Spleen (tissue), 11 donors: Measurements from ENCODE around the gene S1PR3. TPM values are rescaled to one million over a fixed set of nuclear protein-coding genes. Genes with fewer than 3 reads are reported as not detected.

ENCODE experiments used
- DNase-seq: peaks from one replicate; pipeline ENCODE4 v3.0.0-alpha.2; 2020
- H3K27ac ChIP-seq, 8 donors: fragments of 200-600 bp; sonication (generic) in 7 of 8; 1 replicate in 4 of 8; 2 replicates in 4 of 8; pipeline versions ENCODE4 v1.5.0 to v1.8.0; 2016 to 2021; ENCODE audit warnings: inconsistent platforms in 4 of 8, mild to moderate bottlenecking in 4 of 8, moderate library complexity in 1 of 8
- H3K27me3 ChIP-seq, 7 donors: fragments of 200-600 bp; sonication (generic) in 6 of 7; replicated peaks in 1 of 7; 1 replicate in 4 of 7; 2 replicates in 3 of 7; pipeline versions ENCODE4 v1.5.0 to v1.8.0; 2016 to 2021; ENCODE audit warnings: inconsistent platforms in 3 of 7, mild to moderate bottlenecking in 1 of 7
- H3K36me3 ChIP-seq, 6 donors: fragments of 200-600 bp; sonication (generic) in 5 of 6; 1 replicate in 4 of 6; 2 replicates in 2 of 6; pipeline versions ENCODE4 v1.5.0 to v1.8.0; 2016 to 2021; ENCODE audit warnings: inconsistent platforms in 2 of 6
- H3K4me1 ChIP-seq, 6 donors: fragments of 200-600 bp; sonication (generic) in 5 of 6; 1 replicate in 3 of 6; 2 replicates in 3 of 6; pipeline versions ENCODE4 v1.5.0 to v1.8.0; 2016 to 2021; ENCODE audit warnings: inconsistent platforms in 3 of 6
- H3K4me3 ChIP-seq, 8 donors: fragments of 200-600 bp; sonication (generic) in 7 of 8; 1 replicate in 4 of 8; 2 replicates in 4 of 8; pipeline versions ENCODE4 v1.5.0 to v1.8.0; 2016 to 2021; ENCODE audit warnings: inconsistent platforms in 4 of 8, mild to moderate bottlenecking in 4 of 8, moderate library complexity in 2 of 8
- H3K9me3 ChIP-seq, 8 donors: fragments of 200-600 bp; sonication (generic) in 7 of 8; 1 replicate in 4 of 8; 2 replicates in 4 of 8; pipeline versions ENCODE4 v1.5.0 to v1.8.0; 2016 to 2021; ENCODE audit warnings: inconsistent platforms in 4 of 8
- POLR2A ChIP-seq, 3 donors: fragments of 450-650 bp; IDR thresholded peaks; one replicate each; pipeline ENCODE4 v1.5.1; 2017; ENCODE audit warnings: antibody characterized with exemption in 3 of 3, mild to moderate bottlenecking in 1 of 3
- POLR2AphosphoS5 ChIP-seq, 3 donors: sonication (generic); formaldehyde crosslinking; IDR thresholded peaks; one replicate each; pipeline ENCODE4 v1.5.1; 2017; ENCODE audit warnings: antibody characterized with exemption in 3 of 3
- WGBS, 5 donors: extraction: QIAGEN DNeasy Blood & Tissue Kit in 3 of 5; methylation state at CpG; one replicate each; pipeline versions ENCODE4 v1.1.5 to v1.1.7; 2013 to 2018; 5-methylcytosine and 5-hydroxymethylcytosine counted together
- intact Hi-C: fragments of 100-400 bp; cut with DNase I; formaldehyde crosslinking; loops from one replicate; pipeline ENCODE4 v1.15.0; 2023; ENCODE audit warnings: low total_unique reads
- polyA plus RNA-seq, 3 donors: library from polyadenylated mRNA; stranded (reverse); fragments of 200-250 nt; gene quantifications; one replicate each; pipeline ENCODE4 v1.2.1, GENCODE V29; 2013
- total RNA-seq, 7 donors: library from RNA; depleted of rRNA in 3 of 7; stranded (reverse); fragments of >200 nt in 3 of 7; fragmentation: NEBNext Ultra II Directional in 4 of 7; extraction: Animal tissue kit (Norgen Biotek cat#: 25700) in 4 of 7; gene quantifications; one replicate each; pipeline versions ENCODE4 v1.1.0 to v1.2.1, GENCODE V29; 2016 to 2021
- TF ChIP-seq, protein P1 (sequence below), 11 experiments: fragments of 200-600 bp in 7 of 11; fragments of 450-650 bp in 4 of 11; sonication (generic) in 4 of 11; IDR thresholded peaks in 8 of 11; conservative IDR thresholded peaks in 3 of 11; 1 replicate in 7 of 11; 2 replicates in 4 of 11; pipeline versions ENCODE4 v1.4.0 to v1.8.0; 2016 to 2021; ENCODE audit warnings: antibody characterized with exemption in 11 of 11, inconsistent platforms in 4 of 11, mild to moderate bottlenecking in 1 of 11
- donor health status: healthy with polysubstance abuse.
- donor health status: DM: no; HTN: no; CAD: no; lungs with moderate emphysema.
- donor health status: DM: no; HTN: no; CAD: no.
- donor health status: Bipolar disorder and iron deficiency.
- donor health status: healthy.
- donor health status: DM: no; HTN: no; CAD: no.
- donor health status: DM: yes; HTN: yes; CAD: no.

S1PR3 gene
- total and polyA plus RNA-seq, 10 donors, result 6.4 to 50.9 (median 34.3) TPM

DNA sequence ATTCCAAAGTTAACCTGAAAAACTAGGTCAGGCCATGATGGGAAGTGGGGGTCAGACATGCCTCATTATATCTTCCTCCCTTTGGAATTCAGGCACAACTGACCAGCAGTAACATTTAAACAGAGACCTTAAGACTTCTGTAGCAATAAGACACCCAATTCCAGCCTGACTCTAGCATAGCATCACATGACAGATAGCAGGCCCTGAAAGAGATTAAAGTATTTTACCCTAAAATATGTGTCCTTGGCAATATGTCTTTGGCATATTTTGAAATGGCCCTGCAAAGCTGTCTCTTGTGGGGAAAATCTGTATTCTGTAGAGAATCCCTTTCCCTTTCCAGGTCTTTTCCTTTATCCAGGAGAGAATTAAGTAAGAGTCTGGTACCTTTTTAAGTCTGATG lies 34.3 kb downstream of the S1PR3 start:
- no peak overlapping the region for H3K4me3 ChIP-seq
- H3K36me3 ChIP-seq, result no peaks in the 10 kb centered on the region
- peaks cover 9 to 18% (median 16%) of the 10 kb centered on the region in 8 donors for H3K9me3 ChIP-seq
- no peak overlapping the region for H3K27ac ChIP-seq
- DNase-seq, result no peak
- H3K27me3 ChIP-seq, result peaks cover 0 to 4% (median 0%) of the 10 kb centered on the region in 7 donors
- H3K4me1 ChIP-seq, result peaks cover 0 to 21% (median 7%) of the 10 kb centered on the region in 6 donors
- intact Hi-C loops, result no loop called here
- no peak for TF ChIP-seq POLR2AphosphoS5 (IDR thresholded peaks at IDR 0.05)
- no peak for TF ChIP-seq POLR2A (IDR thresholded peaks at IDR 0.05)
- TF ChIP-seq, protein P1, sequence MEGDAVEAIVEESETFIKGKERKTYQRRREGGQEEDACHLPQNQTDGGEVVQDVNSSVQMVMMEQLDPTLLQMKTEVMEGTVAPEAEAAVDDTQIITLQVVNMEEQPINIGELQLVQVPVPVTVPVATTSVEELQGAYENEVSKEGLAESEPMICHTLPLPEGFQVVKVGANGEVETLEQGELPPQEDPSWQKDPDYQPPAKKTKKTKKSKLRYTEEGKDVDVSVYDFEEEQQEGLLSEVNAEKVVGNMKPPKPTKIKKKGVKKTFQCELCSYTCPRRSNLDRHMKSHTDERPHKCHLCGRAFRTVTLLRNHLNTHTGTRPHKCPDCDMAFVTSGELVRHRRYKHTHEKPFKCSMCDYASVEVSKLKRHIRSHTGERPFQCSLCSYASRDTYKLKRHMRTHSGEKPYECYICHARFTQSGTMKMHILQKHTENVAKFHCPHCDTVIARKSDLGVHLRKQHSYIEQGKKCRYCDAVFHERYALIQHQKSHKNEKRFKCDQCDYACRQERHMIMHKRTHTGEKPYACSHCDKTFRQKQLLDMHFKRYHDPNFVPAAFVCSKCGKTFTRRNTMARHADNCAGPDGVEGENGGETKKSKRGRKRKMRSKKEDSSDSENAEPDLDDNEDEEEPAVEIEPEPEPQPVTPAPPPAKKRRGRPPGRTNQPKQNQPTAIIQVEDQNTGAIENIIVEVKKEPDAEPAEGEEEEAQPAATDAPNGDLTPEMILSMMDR (IDR thresholded peaks at IDR 0.05 in 8 of 11, conservative IDR thresholded peaks at IDR 0.05 in 3 of 11), result no peak

DNA sequence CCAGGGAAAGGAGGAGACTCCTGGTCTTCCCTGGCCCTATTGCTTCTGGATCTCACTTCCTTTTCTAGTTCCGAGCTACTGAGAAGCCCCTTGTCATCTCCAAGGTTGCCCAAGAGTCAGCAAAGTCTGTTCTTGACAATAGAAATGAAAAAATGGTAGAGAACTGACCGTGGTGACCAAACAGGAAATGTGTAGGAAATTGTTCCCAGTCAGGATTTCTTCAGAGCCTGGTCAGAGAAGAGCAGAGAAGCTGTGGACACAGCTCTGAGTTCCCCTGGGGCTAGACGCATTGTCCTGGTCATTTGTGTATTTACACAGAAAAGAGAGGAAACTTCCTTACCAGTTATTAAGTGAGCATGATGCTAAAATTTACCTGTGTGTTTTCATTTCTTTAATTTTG lies 35.6 kb downstream of the S1PR3 start:
- intact Hi-C loops, result no loop called here
- H3K27ac ChIP-seq, result no peak overlapping the region

DNA sequence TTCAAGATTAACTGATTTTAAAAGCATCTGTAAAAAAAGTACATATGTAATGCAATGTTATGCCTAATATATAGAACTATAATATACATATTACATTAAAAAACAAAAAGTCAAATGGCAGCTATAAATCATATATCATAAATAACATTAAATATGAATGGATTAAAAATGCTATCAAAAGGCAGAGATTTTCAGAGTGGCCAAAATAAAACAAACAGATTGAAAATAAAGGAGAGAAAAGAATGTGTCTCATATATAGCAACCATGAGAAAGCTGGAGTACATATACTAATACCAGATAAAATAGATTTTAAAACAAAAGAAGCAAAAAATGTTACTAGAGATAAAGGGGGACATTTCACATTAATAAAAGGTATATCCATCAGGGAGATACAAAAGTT lies 38.5 kb downstream of the S1PR3 start:
- H3K36me3 ChIP-seq, result no peaks in the 10 kb centered on the region
- intact Hi-C loops, result no loop called here
- H3K4me3 ChIP-seq, result no peak overlapping the region
- no peak for DNase-seq
- no peak for TF ChIP-seq POLR2AphosphoS5 (IDR thresholded peaks at IDR 0.05)
- TF ChIP-seq POLR2A (IDR thresholded peaks at IDR 0.05), result no peak
- TF ChIP-seq, protein P1 (IDR thresholded peaks at IDR 0.05 in 8 of 11, conservative IDR thresholded peaks at IDR 0.05 in 3 of 11), result no peak
- H3K9me3 ChIP-seq, result peaks cover 9 to 30% (median 24%) of the 10 kb centered on the region in 8 donors
- H3K4me1 ChIP-seq, result no peaks in the 10 kb centered on the region
- H3K27me3 ChIP-seq, result peaks cover 0 to 16% (median 0%) of the 10 kb centered on the region in 7 donors
- H3K27ac ChIP-seq, result no peak overlapping the region

More for the DNA sequence above, 35.6 kb downstream of the S1PR3 start:
- WGBS, 5 donors, result 19 to 43% (median 27%) methylated on average over 3 of the region's 3 CpGs
- DNase-seq, result no peak
- peaks cover 9 to 28% (median 24%) of the 10 kb centered on the region in 8 donors for H3K9me3 ChIP-seq
- H3K27me3 ChIP-seq, result peaks cover 0 to 9% (median 0%) of the 10 kb centered on the region in 7 donors
- no peak overlapping the region for H3K4me3 ChIP-seq
- TF ChIP-seq, protein P1 (IDR thresholded peaks at IDR 0.05 in 8 of 11, conservative IDR thresholded peaks at IDR 0.05 in 3 of 11), result no peak
- TF ChIP-seq POLR2A (IDR thresholded peaks at IDR 0.05) (no peak), POLR2AphosphoS5 (IDR thresholded peaks at IDR 0.05) (no peak)
- no peaks in the 10 kb centered on the region for H3K36me3 ChIP-seq
- peaks cover 0 to 16% (median 7%) of the 10 kb centered on the region in 6 donors for H3K4me1 ChIP-seq

DNA sequence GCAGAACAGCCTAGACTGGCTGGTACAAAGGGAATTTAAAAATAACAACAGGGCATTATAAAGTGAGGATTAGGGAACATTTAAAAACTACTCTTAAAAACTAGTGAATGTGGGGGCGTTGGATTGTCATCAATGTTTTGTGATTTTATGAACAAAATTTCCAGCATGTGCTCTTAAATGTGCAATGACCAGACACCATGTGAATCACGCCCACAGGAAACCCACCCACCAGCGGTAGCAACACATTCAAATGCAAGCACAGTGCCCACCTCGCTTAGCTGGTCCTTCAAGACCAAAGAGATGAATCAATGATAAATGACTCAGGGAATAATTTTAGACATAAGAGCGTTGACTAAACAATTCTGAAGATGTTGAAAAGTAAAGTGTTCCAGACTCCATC lies 40.9 kb downstream of the S1PR3 start:
- intact Hi-C loops, result no loop called here
- Histone ChIP-seq H3K27ac (no peak overlapping the region), H3K27me3 (peaks cover 0 to 16% (median 0%) of the 10 kb centered on the region in 7 donors), H3K4me1 (peaks cover 0 to 9% (median 0%) of the 10 kb centered on the region in 6 donors), H3K36me3 (no peaks in the 10 kb centered on the region), H3K9me3 (peaks cover 9 to 30% (median 24%) of the 10 kb centered on the region in 8 donors), H3K4me3 (no peak overlapping the region)
- WGBS, 5 donors, result 73 to 87% (median 81%) methylated on average over 5 of the region's 5 CpGs
- no peak for DNase-seq
- TF ChIP-seq POLR2A (IDR thresholded peaks at IDR 0.05) (no peak), POLR2AphosphoS5 (IDR thresholded peaks at IDR 0.05) (no peak)
- TF ChIP-seq, protein P1 (IDR thresholded peaks at IDR 0.05 in 8 of 11, conservative IDR thresholded peaks at IDR 0.05 in 3 of 11), result no peak
